ENCODE data around the gene MBTD1. TPM values are rescaled to one million over a fixed set of nuclear protein-coding genes. Genes with fewer than 3 reads are reported as not detected.

Gene MBTD1
- total RNA-seq, 3 donors from 2014 or later, result 19.4 to 34.5 (median 24.9) TPM

DNA sequence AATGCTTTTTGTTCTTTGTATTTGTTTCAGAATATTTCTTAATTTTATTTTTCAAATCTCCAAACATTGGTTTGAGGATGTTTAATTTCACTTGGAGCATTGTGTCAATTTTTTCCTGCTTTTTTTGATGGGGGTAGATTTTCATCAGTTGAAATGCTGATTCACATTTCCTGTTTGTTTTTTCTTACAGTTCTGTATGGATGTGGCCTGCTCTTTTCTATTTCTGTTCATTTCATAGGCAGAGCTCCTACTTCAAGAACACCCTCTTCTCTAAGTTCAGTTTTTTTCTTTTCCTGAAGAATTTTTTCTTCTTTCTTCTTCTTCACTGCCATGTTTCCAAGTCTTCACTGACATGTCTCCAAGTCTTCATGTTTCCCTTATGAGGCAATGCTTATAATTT is 8.8 kb downstream of the MBTD1 start:
- TF ChIP-seq, protein P1, sequence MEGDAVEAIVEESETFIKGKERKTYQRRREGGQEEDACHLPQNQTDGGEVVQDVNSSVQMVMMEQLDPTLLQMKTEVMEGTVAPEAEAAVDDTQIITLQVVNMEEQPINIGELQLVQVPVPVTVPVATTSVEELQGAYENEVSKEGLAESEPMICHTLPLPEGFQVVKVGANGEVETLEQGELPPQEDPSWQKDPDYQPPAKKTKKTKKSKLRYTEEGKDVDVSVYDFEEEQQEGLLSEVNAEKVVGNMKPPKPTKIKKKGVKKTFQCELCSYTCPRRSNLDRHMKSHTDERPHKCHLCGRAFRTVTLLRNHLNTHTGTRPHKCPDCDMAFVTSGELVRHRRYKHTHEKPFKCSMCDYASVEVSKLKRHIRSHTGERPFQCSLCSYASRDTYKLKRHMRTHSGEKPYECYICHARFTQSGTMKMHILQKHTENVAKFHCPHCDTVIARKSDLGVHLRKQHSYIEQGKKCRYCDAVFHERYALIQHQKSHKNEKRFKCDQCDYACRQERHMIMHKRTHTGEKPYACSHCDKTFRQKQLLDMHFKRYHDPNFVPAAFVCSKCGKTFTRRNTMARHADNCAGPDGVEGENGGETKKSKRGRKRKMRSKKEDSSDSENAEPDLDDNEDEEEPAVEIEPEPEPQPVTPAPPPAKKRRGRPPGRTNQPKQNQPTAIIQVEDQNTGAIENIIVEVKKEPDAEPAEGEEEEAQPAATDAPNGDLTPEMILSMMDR (IDR thresholded peaks at IDR 0.05), result no peak
- TF ChIP-seq POLR2AphosphoS5 (IDR thresholded peaks at IDR 0.05), result no peak
- no peak for TF ChIP-seq POLR2A (IDR thresholded peaks at IDR 0.05)
- Histone ChIP-seq H3K9me3 (no peaks in the 10 kb centered on the region), H3K4me3 (no peak overlapping the region), H3K27me3 (no peaks in the 10 kb centered on the region), H3K36me3 (peaks cover 6% of the 10 kb centered on the region), H3K4me1 (peaks cover 0 to 4% of the 10 kb centered on the region in 2 donors), H3K27ac (no peak overlapping the region)
- no peak for DNase-seq (ENCODE audit: low spot score in 2 of 2)
- intact Hi-C loops (cut with DNase I; ENCODE audit: low total_unique reads), result no loop called here

DNA sequence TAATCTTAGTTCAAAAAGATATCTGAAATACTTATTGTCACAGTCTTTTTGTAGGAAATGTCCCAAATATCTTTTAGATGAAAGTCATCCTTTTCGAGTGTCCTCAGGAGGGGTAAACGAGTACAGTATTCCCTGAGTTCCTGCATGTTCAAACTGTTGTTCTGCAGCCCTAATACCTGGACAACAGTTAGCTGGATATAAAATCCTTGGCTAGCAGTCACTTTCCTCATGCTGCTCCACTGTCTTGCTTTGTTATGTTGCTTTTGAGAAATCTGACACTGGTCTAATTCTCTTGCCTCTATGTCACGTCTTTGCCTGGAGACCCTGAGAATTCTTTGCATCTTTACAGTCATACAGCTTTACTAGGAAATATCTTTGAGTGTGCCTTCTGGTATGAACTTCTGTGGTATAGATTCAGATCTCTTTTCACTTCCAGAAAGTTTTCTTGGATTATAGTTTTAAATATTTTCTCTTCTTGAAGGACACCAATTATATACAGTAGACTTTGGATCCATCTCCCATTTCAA is 9.5 kb downstream of the MBTD1 start:
- Histone ChIP-seq H3K9me3 (no peaks in the 10 kb centered on the region), H3K27ac (no peak overlapping the region), H3K4me1 (no peaks in the 10 kb centered on the region), H3K27me3 (no peaks in the 10 kb centered on the region), H3K36me3 (peaks cover 6% of the 10 kb centered on the region), H3K4me3 (no peak overlapping the region)
- no peak for DNase-seq (ENCODE audit: low spot score in 2 of 2)
- intact Hi-C loops (cut with DNase I; ENCODE audit: low total_unique reads), result no loop called here
- TF ChIP-seq POLR2AphosphoS5 (IDR thresholded peaks at IDR 0.05), result no peak
- TF ChIP-seq POLR2A (IDR thresholded peaks at IDR 0.05), result no peak
- TF ChIP-seq, protein P1 (IDR thresholded peaks at IDR 0.05), result no peak

DNA sequence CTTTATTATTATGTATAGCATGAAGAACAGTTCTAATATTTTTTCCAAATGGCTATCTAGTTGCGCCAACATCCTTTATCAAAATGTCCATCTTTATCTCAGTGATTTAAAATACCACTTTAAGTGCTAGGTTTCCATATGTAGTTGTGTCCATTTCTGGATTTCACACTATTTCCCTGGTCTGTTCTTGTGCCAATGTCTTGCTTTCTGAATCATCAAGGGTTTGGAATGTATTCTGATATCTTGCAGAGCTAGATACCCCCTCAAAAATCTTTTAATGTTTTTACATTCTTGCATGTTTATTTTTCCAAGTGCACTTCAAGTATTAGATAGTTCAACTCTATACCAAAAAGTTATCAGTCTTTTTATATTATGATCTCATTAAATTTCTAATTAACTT is 14.3 kb downstream of the MBTD1 start:
- TF ChIP-seq POLR2AphosphoS5 (IDR thresholded peaks at IDR 0.05) (no peak), POLR2A (IDR thresholded peaks at IDR 0.05) (no peak)
- TF ChIP-seq, protein P1 (IDR thresholded peaks at IDR 0.05), result no peak
- DNase-seq (ENCODE audit: low spot score in 2 of 2), result no peak
- Histone ChIP-seq H3K36me3 (no peaks in the 10 kb centered on the region), H3K27me3 (no peaks in the 10 kb centered on the region), H3K9me3 (no peaks in the 10 kb centered on the region), H3K4me1 (no peaks in the 10 kb centered on the region), H3K27ac (no peak overlapping the region), H3K4me3 (no peak overlapping the region)
- intact Hi-C loops (cut with DNase I; ENCODE audit: low total_unique reads), result no loop called here

DNA sequence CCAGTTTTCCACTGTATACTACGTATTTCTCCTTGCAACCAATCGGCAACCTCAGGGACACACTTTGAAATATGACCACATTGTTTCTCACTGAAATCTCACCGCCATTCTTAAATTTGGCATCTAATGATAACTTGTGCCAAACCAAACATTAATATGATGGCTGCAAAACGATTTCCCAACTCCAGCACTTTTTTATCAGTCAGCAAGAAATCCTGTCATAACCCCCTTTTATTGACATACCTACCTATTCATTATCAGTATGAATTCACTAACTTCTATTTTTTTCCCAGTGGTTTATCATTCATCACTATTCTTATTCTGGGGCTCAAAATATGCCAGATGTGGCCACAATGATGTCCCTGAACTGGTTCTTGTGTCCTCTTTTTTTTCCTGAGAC is 15.8 kb downstream of the MBTD1 start:
- TF ChIP-seq POLR2A (IDR thresholded peaks at IDR 0.05) (no peak), POLR2AphosphoS5 (IDR thresholded peaks at IDR 0.05) (no peak)
- TF ChIP-seq, protein P1 (IDR thresholded peaks at IDR 0.05), result no peak
- H3K4me1 ChIP-seq, result no peaks in the 10 kb centered on the region

DNA sequence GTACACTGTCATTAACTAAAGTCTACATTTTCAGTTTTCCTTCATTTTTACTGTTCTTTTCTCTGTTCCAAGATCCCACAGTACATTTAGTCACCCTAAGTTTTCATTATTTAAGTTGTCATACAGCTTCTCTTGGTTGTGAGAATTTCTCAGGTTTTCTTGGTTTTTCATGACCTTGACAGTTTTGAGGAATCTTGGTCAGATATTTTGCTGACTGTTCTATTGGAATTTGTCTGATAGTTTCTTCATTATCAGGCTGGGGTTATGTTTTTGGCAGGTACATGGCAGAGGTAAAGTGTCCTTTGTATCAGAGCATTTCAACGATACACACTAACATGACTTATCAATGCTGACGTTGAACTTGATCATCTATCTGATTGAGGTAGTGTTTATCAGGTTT is 19.6 kb downstream of the MBTD1 start:
- Histone ChIP-seq H3K27ac (no peak overlapping the region), H3K27me3 (no peaks in the 10 kb centered on the region), H3K4me1 (no peaks in the 10 kb centered on the region), H3K4me3 (no peak overlapping the region), H3K9me3 (no peaks in the 10 kb centered on the region), H3K36me3 (no peaks in the 10 kb centered on the region)
- DNase-seq (ENCODE audit: low spot score in 2 of 2), result no peak
- intact Hi-C loops (cut with DNase I; ENCODE audit: low total_unique reads), result no loop called here
- TF ChIP-seq, protein P1 (IDR thresholded peaks at IDR 0.05), result no peak
- no peak for TF ChIP-seq POLR2AphosphoS5 (IDR thresholded peaks at IDR 0.05)

More for the DNA sequence above, 15.8 kb downstream of the MBTD1 start:
- Histone ChIP-seq H3K36me3 (no peaks in the 10 kb centered on the region), H3K27me3 (no peaks in the 10 kb centered on the region), H3K4me3 (no peak overlapping the region), H3K9me3 (no peaks in the 10 kb centered on the region), H3K27ac (no peak overlapping the region)
- no peak for DNase-seq (ENCODE audit: low spot score in 2 of 2)
- intact Hi-C loops (cut with DNase I; ENCODE audit: low total_unique reads), result no loop called here

Data from breast epithelium (tissue), 4 donors.